Omental fat pad (tissue), 4 donors: ENCODE measurements around the gene STAB1. TPM values are rescaled to one million over a fixed set of nuclear protein-coding genes. Genes with fewer than 3 reads are reported as not detected.

ENCODE experiments used
- ATAC-seq: fragments of 150-250 bp; one replicate; pipeline ENCODE4 v1.9.1; 2016; ENCODE audit warnings: mild to moderate bottlenecking, moderate library complexity; ENCODE audit not compliant: low FRiP score
- DNase-seq: peaks from one replicate; pipeline ENCODE4 v3.0.0-alpha.2; 2019; ENCODE audit warnings: low spot score
- total RNA-seq, 4 donors: library from RNA; depleted of rRNA; stranded (reverse); fragments of >200 nt; gene quantifications; one replicate each; pipeline ENCODE4 v1.1.0, GENCODE V29; 2016
- TF ChIP-seq, protein P1 (sequence below), 3 donors: fragments of 450-650 bp; IDR thresholded peaks; one replicate each; pipeline ENCODE4 v1.5.1; 2016 to 2017; ENCODE audit warnings: antibody characterized with exemption in 3 of 3, mild to moderate bottlenecking in 3 of 3, moderate library complexity in 2 of 3

The STAB1 gene
- total RNA-seq, 4 donors from 2014 or later: 231 to 610 (median 304) TPM

GRCh38 chr3:52517796-52518722, 22.9 kb downstream of the STAB1 start:
- TF ChIP-seq, protein P1, sequence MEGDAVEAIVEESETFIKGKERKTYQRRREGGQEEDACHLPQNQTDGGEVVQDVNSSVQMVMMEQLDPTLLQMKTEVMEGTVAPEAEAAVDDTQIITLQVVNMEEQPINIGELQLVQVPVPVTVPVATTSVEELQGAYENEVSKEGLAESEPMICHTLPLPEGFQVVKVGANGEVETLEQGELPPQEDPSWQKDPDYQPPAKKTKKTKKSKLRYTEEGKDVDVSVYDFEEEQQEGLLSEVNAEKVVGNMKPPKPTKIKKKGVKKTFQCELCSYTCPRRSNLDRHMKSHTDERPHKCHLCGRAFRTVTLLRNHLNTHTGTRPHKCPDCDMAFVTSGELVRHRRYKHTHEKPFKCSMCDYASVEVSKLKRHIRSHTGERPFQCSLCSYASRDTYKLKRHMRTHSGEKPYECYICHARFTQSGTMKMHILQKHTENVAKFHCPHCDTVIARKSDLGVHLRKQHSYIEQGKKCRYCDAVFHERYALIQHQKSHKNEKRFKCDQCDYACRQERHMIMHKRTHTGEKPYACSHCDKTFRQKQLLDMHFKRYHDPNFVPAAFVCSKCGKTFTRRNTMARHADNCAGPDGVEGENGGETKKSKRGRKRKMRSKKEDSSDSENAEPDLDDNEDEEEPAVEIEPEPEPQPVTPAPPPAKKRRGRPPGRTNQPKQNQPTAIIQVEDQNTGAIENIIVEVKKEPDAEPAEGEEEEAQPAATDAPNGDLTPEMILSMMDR (IDR thresholded peaks at IDR 0.05): no peak
- ATAC-seq (no peak), DNase-seq (no peak)

- ATAC-seq (no peak), DNase-seq (no peak)
- TF ChIP-seq, protein P1 (IDR thresholded peaks at IDR 0.05): no peak
Observed at GRCh38 chr3:52518723-52519444, 23.7 kb downstream of the STAB1 start.

DNA sequence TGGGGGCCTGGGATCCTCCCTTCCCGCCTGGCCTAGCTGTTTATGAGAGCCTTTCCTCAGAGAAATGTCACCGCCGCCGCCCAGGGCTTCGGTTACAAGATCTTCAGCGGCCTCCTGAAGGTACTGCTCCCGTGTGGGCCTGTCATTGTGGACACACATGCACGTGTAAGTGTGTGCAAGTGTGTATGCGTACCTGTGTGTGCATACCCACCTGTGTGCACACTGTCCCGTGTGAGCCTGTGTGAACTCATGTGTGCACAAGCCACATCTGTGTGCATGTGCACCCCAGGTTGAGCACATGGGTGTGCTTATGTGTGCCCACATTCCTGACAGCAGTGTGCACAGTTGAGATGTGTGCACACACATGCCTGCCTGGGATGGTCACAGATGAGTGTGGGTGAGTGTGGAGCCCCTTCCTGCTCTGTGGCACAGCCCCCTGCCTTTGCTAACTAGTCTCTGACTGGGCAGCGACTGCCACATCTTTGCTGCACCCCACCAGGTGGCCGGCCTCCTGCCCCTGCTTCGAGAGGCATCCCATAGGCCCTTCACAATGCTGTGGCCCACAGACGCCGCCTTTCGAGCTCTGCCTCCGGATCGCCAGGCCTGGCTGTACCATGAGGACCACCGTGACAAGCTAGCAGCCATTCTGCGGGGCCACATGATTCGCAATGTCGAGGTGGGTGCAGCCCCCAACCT, 24.5 kb downstream of the STAB1 start:
- no peak for ATAC-seq
- DNase-seq: no peak
- TF ChIP-seq, protein P1 (IDR thresholded peaks at IDR 0.05): no peak

DNA sequence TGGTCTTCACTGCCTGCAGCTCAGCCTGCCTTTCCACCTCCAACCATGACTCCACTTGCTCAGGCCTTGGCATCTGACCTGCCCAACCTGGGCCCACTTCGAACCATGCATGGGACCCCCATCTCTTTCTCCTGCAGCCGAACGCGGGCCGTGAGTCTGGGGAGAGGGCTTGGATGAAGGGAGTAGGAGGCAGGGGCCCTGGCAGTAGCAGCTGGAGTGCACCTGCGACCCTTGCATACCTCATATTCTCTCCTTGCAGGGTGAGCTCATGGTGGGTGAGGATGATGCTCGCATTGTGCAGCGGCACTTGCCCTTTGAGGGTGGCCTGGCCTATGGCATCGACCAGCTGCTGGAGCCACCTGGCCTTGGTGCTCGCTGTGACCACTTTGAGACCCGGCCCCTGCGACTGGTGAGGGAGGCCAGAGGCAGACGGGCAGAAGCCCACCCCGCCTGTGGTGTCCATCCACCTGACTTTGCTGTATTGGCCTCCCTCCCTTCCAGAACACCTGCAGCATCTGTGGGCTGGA, 25.1 kb downstream of the STAB1 start:
- ATAC-seq: no peak
- no peak for DNase-seq
- TF ChIP-seq, protein P1 (IDR thresholded peaks at IDR 0.05): no peak

DNA sequence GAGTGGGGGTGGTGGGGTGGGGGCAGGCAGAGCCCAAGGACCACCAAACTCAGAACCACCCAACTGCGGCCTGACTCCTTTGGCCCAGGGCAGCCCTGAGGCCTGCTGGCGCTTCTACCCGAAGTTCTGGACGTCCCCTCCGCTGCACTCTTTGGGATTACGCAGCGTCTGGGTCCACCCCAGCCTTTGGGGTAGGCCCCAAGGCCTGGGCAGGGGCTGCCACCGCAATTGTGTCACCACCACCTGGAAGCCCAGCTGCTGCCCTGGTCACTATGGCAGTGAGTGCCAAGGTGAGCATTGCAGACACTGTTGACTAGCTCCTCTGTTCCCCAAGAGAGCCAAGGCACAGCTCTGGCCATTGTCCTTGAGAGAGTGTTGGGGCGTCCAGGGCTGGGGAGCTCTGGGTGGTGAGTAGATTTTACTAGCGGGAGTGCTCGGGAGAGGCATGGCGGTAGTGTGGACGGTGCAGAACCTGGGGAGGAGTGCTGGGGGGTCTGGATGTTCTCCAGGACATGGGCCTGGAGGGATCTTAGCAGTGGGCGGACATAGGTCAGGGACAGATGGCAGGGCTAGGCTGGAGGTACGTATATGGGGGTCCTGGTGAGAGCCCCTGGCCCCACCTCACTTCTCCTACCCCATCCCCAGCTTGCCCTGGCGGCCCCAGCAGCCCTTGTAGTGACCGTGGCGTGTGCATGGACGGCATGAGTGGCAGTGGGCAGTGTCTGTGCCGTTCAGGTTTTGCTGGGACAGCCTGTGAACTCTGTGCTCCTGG, 25.8 kb downstream of the STAB1 start:
- TF ChIP-seq, protein P1 (IDR thresholded peaks at IDR 0.05): no peak
- no peak for ATAC-seq
- DNase-seq: no peak

GRCh38 chr3:52521488-52521824, 26.3 kb downstream of the STAB1 start:
- TF ChIP-seq, protein P1 (IDR thresholded peaks at IDR 0.05): no peak
- ATAC-seq (no peak), DNase-seq (no peak)
